SHP77 treated with DMSO at 0.1 percent for 48 hours (cell line): ENCODE results near the gene CAMK1D.
A peak's percentile ranks its signal among the peaks of the same experiment; 100 is the strongest.

Experiments
- DNase-seq: peaks from one replicate; lab custom pipeline; 2025; lab: John Stamatoyannopoulos, UW

CAMK1D gene

DNA sequence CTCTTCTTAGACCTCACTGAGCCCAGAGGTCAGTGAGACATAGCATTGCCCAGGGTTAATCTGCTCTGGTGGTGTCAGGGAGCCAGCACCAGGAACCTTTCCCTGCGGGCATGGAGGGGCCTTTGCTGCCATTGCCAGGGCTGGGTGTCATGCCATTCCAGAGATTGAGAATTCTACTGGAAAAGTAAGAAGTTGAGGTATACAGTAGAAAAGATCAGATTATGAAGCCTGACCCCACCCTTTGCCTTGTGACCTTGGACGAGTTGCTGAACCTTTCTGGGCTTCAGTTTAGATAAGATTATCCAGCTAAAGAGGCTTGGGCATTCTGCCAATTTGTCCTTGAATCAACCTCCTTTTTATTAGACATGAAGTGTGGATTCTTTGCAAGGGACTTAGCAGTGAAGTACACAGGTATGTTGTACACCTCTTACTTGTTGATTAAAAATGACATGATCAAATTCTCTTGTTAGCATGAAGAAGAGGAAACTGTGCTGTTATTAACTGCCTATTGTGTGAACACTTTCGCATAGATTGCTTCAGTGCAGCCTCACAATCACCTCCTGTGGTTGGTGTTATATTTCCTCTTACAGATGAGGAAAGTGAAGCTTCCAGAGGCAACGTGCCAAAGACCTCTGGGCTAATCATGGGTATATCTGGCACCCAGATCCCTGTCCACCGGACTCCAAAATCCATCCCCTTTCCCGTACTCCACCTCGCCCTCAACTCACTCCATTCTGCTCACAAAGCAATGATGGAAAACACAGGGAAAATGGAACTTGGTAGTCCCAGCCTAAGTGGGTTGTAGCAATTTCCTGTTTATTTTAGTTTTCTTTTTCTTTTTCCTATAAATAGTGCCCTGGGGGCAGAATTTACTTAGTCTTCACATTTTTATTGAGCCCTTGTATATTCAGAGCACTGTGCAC lies 151.3 kb downstream of the CAMK1D start:
- no peak for DNase-seq

- no peak for DNase-seq
These were observed 152.0 kb downstream of the CAMK1D start for GRCh38 chr10:12501324-12501723.

DNA sequence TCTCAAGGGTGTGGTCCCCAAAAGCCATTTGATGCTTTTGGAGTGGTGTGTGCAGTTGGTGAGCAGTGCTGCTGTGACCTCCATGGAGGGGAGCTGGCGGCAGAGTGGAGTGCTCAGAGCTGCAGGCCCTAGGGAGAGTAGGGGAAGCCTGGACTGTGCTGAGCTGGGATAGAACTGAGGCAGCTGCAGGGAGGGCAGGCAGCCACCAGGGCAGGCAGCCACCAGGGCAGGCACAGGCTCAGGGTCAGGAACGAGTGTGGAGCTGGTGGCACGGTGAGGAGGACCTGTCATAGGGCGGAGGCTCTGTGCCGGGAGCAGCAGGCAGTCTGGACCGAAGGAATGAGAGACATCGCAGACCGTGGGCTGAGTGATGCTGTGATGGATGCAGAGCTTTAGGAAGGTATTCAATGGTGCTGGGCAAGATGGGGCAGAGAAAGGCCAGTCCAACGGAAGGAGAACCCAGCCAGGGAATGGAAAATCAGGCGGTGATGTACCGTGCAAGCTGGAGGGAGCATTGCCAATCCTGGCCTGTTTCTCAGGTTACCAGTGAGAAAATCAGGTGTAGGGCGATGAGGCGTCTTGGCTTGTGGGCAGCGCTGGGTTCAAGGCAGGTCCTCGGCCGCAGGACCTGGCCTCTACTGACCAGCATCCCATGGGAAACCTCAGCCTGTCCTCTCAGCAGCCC lies 152.6 kb downstream of the CAMK1D start:
- no peak for DNase-seq

- no peak for DNase-seq
These were observed 153.4 kb downstream of the CAMK1D start for GRCh38 chr10:12502526-12503274.

DNA sequence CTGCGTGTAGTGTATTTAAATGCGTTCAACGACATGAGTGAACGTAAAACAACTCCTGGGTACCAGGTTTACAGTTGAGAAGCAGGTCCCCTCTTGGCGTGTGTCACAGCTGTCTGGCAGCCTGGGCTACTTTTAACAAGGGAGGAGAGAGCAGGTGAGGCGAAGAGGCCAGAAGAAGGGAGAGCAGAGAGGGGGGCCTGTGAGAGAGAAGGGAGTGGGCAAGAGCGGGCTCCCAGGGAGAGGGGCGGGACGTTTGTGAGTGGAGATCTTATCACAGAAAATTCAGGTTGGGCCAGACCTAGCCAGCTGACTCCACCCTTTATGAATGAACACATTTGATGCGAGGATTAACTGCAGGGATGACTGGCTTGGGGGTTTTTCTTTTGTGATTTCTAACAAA lies 154.0 kb downstream of the CAMK1D start:
- peak; percentile 20 for DNase-seq

- no peak for DNase-seq
These were observed 154.8 kb downstream of the CAMK1D start for GRCh38 chr10:12504176-12504575.

DNA sequence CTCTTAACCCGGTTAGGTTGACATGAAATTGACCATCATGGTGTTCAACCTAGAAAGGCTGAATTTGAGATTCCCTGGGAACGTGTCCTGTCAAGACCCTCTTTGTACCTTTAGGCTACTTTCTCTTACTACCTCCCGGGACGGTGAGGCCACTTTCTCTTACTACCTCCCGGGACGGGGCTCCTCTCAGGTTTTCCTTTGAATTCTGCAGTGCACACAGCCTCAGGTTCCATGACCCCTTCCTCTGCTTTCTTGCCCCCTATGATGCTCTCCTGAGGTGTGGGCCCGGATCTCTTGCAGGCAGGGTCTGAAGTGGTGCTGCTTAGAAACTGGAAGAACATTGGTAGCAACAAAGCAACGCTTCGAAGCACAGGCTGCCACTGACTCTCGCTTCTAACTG lies 155.3 kb downstream of the CAMK1D start:
- no peak for DNase-seq

DNA sequence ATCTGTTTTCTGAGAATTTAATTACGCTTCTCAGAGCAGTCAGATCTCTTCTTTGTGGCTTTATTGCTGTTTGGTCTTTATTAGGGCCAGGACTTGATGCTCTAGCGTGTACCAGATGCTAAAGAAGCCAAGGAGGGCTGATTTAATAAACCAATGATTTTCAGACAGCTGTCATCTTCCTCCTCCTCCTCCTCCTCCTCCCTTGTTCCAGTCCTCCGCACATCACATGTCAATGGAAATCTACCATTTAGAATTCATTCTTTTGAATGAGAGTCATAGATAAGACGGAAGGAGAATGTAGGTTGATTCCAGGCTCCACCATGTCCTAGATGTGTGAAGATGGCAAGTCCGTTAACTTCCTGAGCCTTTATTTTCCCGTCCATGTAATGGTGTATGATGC lies 156.3 kb downstream of the CAMK1D start:
- no peak for DNase-seq

DNA sequence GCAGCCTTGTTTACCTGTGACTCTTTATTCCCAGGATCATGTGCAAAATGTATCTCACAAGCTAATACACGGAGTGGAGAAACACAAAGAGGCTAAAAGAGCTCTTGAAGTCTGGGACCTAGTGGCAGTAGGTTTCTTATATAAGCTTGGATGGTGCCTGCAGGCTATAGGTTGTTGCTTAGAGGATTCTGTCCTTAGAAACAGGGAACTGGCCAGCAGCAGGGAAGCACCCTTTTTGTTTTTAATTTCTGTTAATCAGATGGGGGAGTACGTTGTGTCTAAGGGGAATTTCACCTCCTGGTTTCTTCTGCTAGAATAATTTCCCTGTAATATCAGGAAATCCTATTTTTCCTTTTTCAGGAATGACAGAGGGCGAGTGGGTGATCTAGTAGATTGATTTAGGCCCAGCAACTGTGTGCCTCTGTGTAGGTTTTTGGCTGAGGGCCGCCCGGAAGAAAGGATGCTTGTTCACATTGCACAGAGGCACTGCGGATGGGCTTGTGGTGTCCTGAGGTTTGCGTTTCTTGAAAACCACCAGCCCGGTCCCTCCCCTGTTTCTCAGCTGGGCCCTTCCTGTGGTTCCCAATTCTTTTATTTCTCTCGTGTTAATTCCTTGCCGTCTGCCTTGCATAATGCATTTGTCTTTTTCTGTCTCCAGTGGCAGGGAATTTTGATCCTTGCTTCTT lies 158.0 kb downstream of the CAMK1D start:
- no peak for DNase-seq

DNA sequence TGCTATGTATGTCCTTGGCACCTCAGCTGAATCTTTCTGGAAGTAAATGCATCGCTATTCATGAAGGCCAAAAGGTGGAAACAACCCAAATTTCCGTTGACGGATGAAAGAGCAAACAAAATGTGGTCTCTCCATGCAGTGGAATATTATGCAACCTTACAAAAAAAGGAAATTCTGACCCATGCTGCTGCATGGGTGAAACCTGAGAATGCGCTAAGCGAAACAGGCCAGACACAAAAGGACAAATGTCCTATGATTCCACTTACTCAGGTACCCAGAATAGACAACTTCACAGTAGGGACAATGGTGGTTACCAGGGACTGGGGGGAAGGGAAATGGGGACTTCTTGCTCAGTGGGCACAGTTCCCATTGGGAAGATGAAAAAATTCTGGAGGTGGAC lies 158.8 kb downstream of the CAMK1D start:
- DNase-seq, result no peak

GRCh38 chr10:12509016-12509793 lies 159.9 kb downstream of the CAMK1D start:
- DNase-seq, result no peak

DNA sequence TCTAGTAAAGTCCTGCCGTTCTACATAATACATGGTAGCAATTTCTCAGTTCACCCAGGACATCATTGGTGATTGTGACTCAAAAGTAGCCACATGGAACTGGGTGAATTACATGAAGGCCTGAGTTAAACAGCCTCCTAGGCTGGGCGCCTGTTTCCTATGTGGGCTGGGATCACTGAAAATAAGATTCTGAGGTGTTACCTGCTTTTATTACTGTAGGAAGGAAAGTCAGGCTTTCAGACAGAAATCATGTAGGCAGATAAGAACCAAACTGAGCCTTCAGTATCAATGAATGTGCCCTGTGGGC lies 160.4 kb downstream of the CAMK1D start:
- no peak for DNase-seq

- DNase-seq, result no peak
These were observed 161.2 kb downstream of the CAMK1D start for GRCh38 chr10:12510501-12510941.

DNA sequence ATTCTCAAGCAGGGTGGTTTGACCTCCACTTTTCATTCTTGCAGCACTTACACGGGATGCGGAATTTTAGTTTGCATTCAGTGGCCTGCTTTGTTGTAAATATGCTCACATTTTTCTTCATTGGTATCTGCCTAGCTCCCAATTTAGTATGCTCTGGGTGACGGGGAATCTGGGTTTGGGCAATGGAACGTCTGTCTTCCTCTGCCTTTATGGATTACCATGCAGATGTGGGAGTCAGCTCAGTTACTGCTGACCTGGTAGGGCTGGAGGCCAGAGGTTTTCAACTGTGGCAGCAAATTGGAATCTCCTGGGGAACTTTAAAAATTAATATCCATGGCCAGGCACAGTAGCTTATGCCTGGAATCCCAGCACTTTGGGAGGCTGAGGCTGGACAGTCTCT lies 161.6 kb downstream of the CAMK1D start:
- DNase-seq, result no peak

DNA sequence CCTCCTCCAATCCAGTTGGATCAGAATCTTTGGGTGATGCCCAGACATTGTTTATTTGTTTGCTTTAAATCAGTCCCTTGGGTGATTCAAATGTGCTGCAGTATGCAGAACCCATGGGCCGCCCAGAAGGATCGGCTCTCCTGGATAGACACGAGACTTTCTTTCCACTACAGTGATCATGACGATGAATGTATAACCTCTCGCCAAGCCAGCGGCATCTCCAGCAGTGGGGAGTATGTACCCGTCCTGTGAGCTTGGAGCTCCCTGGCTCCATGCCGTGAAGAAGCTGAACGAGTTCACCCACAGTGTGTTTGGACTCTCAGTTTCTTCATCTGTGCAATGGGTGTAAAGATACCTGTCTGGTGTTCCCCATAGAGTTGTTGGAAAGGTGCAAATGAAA lies 162.3 kb downstream of the CAMK1D start:
- DNase-seq, result no peak

GRCh38 chr10:12512332-12513002 lies 163.1 kb downstream of the CAMK1D start:
- peak; percentile 100 for DNase-seq

DNA sequence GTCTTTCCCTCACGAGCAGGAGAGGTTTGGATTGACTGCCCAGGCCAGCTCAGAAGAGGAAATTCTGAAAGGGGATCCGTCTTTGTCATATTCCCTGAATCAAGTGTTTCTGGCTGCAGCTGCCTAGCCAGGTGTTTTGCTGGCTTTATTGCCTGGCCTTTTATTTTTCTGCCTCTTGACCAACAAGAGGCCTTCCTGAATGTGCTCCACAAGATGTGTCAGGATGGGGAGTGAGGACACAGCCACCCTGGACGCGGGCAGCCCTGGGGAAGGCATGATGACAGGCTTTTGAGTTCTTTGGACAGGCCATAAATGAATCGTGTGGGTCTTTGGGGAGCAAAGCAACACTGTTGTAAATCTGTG lies 163.6 kb downstream of the CAMK1D start:
- DNase-seq, result peak; percentile 100

GRCh38 chr10:12513775-12514673 lies 164.7 kb downstream of the CAMK1D start:
- DNase-seq, result peak; percentile 85

GRCh38 chr10:12518024-12518423 lies 168.7 kb downstream of the CAMK1D start:
- no peak for DNase-seq

GRCh38 chr10:12521423-12521822 lies 172.1 kb downstream of the CAMK1D start:
- DNase-seq, result no peak
